ENCODE results near the gene ANAPC10.
A peak's percentile ranks its signal among the peaks of the same experiment; 100 is the strongest.
"Not testable (repeated sequence)": the region's sequence is repeated elsewhere in the genome, so short reads cannot be mapped to it uniquely, and the experiment has no call there.

ANAPC10 gene

GRCh38 chr4:145097821-145098674 lies at the start of gene ANAPC10, which contains the start of gene ABCE1:
Gene ANAPC10 (minus strand): TSS chr4:145098196. CDS start chr4:145096099, 2,097 bp downstream.
Gene ABCE1 (plus strand): TSS chr4:145098311. CDS start chr4:145104413, 6,102 bp downstream.
- no peaks in the 10 kb centered on the region for H3K9me3 ChIP-seq (ENCODE audit: control insufficient read depth, insufficient read depth, low read length)

GRCh38 chr4:145136219-145136618 lies 38.2 kb upstream of the ANAPC10 start:
- not testable (repeated sequence) for H3K79me2 ChIP-seq (ENCODE audit: control insufficient read depth, low read length); H3K4me3 ChIP-seq (ENCODE audit: low read length); H3K27me3 ChIP-seq (ENCODE audit: control insufficient read depth, low read length); H4K20me1 ChIP-seq (ENCODE audit: control insufficient read depth, insufficient read depth, low read depth, low read length); H3K9me2 ChIP-seq (replicated peaks; ENCODE audit: control insufficient read depth, low read length); H3K4me2 ChIP-seq (ENCODE audit: low read length); H3K9me3 ChIP-seq (ENCODE audit: control insufficient read depth, insufficient read depth, low read length); H3K27ac ChIP-seq (ENCODE audit: low read depth, low read length)
- Histone ChIP-seq H3F3A (ENCODE audit: control insufficient read depth, insufficient read depth) (peaks cover 28% of the 10 kb centered on the region), H3K4me1 (ENCODE audit: control insufficient read depth, low read length) (peaks cover 18% of the 10 kb centered on the region), H3K36me3 (ENCODE audit: control insufficient read depth, low read length) (peaks cover 63% of the 10 kb centered on the region)

More at GRCh38 chr4:145097821-145098674, at the start of gene ANAPC10, which contains the start of gene ABCE1:
- Histone ChIP-seq H3K9me2 (replicated peaks; ENCODE audit: control insufficient read depth, low read length) (no peaks in the 10 kb centered on the region), H3K27ac (ENCODE audit: low read depth, low read length) (peak within 1 kb of the TSS; percentile 48), H3K4me2 (ENCODE audit: low read length) (peak within 1 kb of the TSS; percentile 74), H3K4me1 (ENCODE audit: control insufficient read depth, low read length) (peaks cover 44% of the 10 kb centered on the region), H3F3A (ENCODE audit: control insufficient read depth, insufficient read depth) (no peaks in the 10 kb centered on the region), H3K4me3 (ENCODE audit: low read length) (peak within 1 kb of the TSS; percentile 98), H4K20me1 (ENCODE audit: control insufficient read depth, insufficient read depth, low read depth, low read length) (peaks cover 3% of the 10 kb centered on the region), H3K36me3 (ENCODE audit: control insufficient read depth, low read length) (peaks cover 70% of the 10 kb centered on the region), H3K27me3 (ENCODE audit: control insufficient read depth, low read length) (no peaks in the 10 kb centered on the region), H3K79me2 (ENCODE audit: control insufficient read depth, low read length) (peaks cover 98% of the 10 kb centered on the region)
- TF ChIP-seq EZH2phosphoT487 (IDR thresholded peaks at IDR 0.05; ENCODE audit: borderline replicate concordance, low read length) (no peak), CTCF (IDR thresholded peaks at IDR 0.05; ENCODE audit: low read depth, low read length, poor library complexity, severe bottlenecking) (no peak)

- H3K9me2 ChIP-seq (replicated peaks; ENCODE audit: control insufficient read depth, low read length): no peaks in the 10 kb centered on the region
- no peaks in the 10 kb centered on the region for H3K27me3 ChIP-seq (ENCODE audit: control insufficient read depth, low read length)
- H3K9me3 ChIP-seq (ENCODE audit: control insufficient read depth, insufficient read depth, low read length): no peaks in the 10 kb centered on the region
- H3F3A ChIP-seq (ENCODE audit: control insufficient read depth, insufficient read depth): peaks cover 52% of the 10 kb centered on the region
- peaks cover 59% of the 10 kb centered on the region for H3K36me3 ChIP-seq (ENCODE audit: control insufficient read depth, low read length)
- H3K27ac ChIP-seq (ENCODE audit: low read depth, low read length): no peak overlapping the region; the same call in 1 of the 2 replicates
- TF ChIP-seq CTCF (IDR thresholded peaks at IDR 0.05; ENCODE audit: low read depth, low read length, poor library complexity, severe bottlenecking): no peak
- no peaks in the 10 kb centered on the region for H3K79me2 ChIP-seq (ENCODE audit: control insufficient read depth, low read length)
- H3K4me3 ChIP-seq (ENCODE audit: low read length): no peak overlapping the region
- H3K4me2 ChIP-seq (ENCODE audit: low read length): peak overlapping the region; percentile 17; the same call in 1 of the 2 replicates
- H4K20me1 ChIP-seq (ENCODE audit: control insufficient read depth, insufficient read depth, low read depth, low read length): no peaks in the 10 kb centered on the region
- peaks cover 18% of the 10 kb centered on the region for H3K4me1 ChIP-seq (ENCODE audit: control insufficient read depth, low read length)
Measured at GRCh38 chr4:145132511-145133098, 34.6 kb upstream of the ANAPC10 start.

GRCh38 chr4:145131848-145132247 lies 33.9 kb upstream of the ANAPC10 start:
- Histone ChIP-seq H3K36me3 (ENCODE audit: control insufficient read depth, low read length) (peaks cover 59% of the 10 kb centered on the region), H4K20me1 (ENCODE audit: control insufficient read depth, insufficient read depth, low read depth, low read length) (no peaks in the 10 kb centered on the region), H3K27me3 (ENCODE audit: control insufficient read depth, low read length) (no peaks in the 10 kb centered on the region), H3K4me1 (ENCODE audit: control insufficient read depth, low read length) (peaks cover 18% of the 10 kb centered on the region), H3F3A (ENCODE audit: control insufficient read depth, insufficient read depth) (peaks cover 52% of the 10 kb centered on the region), H3K4me3 (ENCODE audit: low read length) (no peak overlapping the region), H3K9me2 (replicated peaks; ENCODE audit: control insufficient read depth, low read length) (no peaks in the 10 kb centered on the region), H3K27ac (ENCODE audit: low read depth, low read length) (no peak overlapping the region; the same call in 1 of the 2 replicates), H3K4me2 (ENCODE audit: low read length) (no peak overlapping the region), H3K79me2 (ENCODE audit: control insufficient read depth, low read length) (no peaks in the 10 kb centered on the region), H3K9me3 (ENCODE audit: control insufficient read depth, insufficient read depth, low read length) (no peaks in the 10 kb centered on the region)
- TF ChIP-seq EZH2phosphoT487 (IDR thresholded peaks at IDR 0.05; ENCODE audit: borderline replicate concordance, low read length) (no peak), CTCF (IDR thresholded peaks at IDR 0.05; ENCODE audit: low read depth, low read length, poor library complexity, severe bottlenecking) (no peak)

All from DOHH2 (cell line).